Hematopoietic multipotent progenitor cell treated with erythropoietin and hydrocortisone succinate and interleukin-3 and kit ligand, for 4 days (in vitro differentiated cells): ENCODE data around the gene WDR6.

Experiments
- DNase-seq: peaks from one replicate; pipeline ENCODE4 v3.0.0-alpha.2; 2015

The WDR6 gene, protein sequence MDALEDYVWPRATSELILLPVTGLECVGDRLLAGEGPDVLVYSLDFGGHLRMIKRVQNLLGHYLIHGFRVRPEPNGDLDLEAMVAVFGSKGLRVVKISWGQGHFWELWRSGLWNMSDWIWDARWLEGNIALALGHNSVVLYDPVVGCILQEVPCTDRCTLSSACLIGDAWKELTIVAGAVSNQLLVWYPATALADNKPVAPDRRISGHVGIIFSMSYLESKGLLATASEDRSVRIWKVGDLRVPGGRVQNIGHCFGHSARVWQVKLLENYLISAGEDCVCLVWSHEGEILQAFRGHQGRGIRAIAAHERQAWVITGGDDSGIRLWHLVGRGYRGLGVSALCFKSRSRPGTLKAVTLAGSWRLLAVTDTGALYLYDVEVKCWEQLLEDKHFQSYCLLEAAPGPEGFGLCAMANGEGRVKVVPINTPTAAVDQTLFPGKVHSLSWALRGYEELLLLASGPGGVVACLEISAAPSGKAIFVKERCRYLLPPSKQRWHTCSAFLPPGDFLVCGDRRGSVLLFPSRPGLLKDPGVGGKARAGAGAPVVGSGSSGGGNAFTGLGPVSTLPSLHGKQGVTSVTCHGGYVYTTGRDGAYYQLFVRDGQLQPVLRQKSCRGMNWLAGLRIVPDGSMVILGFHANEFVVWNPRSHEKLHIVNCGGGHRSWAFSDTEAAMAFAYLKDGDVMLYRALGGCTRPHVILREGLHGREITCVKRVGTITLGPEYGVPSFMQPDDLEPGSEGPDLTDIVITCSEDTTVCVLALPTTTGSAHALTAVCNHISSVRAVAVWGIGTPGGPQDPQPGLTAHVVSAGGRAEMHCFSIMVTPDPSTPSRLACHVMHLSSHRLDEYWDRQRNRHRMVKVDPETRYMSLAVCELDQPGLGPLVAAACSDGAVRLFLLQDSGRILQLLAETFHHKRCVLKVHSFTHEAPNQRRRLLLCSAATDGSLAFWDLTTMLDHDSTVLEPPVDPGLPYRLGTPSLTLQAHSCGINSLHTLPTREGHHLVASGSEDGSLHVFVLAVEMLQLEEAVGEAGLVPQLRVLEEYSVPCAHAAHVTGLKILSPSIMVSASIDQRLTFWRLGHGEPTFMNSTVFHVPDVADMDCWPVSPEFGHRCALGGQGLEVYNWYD

DNA sequence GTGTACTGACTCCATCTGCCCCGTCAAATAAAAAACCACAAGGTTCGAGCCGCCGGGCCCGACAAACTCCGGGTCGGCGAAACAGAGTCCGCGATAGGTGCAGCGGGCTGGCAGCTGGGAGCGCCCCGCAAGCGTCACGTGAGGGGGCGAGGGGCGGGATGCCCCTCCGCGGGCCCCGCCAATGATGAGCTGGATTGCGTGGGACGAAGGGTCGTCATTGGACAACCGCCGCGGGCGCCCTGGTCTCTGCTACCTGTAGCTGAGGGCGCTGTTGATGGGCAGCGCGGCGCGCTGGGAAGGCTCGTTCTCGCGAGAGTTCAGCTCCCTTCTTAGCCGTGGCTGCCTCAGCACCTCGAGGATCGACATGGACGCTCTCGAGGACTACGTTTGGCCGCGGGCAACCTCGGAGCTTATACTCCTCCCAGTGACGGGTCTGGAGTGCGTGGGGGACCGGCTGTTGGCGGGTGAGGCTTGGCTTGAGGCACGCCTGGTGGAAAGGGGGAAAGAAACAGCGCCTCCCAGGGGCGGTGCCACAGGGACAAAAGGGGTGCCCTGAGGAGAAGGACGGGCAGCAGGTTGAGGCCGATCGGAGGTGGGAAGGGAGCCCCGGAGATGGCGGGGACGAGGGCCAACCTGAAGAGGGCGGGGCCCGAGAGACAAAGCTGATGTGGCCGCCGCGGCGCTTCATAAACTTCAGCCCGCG, at the start of gene WDR6:
WDR6 (plus strand) TSS at position 324 of the 703 bp plus-strand sequence; CDS start at position 365, 41 bp downstream.
- DNase-seq, result peak; percentile 99

DNA sequence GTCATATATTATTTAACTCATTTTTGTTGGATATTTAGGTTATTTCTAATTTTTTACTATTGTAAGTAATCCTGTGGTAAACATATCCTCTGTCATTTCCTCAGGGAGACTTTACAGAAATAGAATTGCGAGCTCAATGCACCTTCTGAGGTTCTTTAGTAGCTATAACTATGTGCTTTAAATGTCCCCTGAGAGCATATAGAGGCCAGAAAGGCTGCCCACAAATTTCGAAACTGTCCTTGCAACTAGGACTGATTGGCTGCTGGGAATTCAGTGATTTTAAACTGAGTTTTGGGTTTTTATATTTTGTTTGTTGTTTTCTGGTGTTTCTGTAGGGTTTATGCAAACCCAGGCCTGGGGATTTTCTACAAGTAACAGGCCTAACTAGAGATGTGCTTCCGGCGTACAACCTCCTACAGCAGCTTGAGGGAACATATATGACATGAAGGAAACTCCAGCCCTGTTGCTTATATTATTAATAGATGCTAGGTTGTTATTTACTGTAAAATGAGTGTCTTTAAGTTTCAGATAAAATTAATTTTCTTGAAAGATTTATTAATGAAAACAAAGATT, 46.3 kb upstream of the WDR6 start:
- peak; percentile 34 for DNase-seq

DNA sequence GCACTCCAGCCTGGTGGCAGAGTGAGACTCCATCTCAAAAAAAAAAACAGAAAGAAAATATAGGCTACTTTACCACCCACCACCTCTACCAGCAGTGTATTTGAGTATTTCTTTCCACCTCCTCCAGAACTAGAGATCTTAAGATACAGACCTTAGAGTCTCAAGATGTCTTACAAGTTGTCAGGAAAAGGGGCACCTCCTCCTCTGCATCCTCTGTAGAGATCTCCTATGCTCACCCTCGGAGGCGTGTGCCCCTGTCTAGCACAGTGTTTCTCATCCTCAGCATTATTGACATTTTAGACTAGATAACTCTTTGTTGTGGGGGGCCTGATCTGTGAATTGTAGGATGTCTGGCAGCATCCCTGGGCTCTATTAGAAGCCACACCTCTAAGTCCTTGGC, 44.9 kb upstream of the WDR6 start:
- no peak for DNase-seq

DNA sequence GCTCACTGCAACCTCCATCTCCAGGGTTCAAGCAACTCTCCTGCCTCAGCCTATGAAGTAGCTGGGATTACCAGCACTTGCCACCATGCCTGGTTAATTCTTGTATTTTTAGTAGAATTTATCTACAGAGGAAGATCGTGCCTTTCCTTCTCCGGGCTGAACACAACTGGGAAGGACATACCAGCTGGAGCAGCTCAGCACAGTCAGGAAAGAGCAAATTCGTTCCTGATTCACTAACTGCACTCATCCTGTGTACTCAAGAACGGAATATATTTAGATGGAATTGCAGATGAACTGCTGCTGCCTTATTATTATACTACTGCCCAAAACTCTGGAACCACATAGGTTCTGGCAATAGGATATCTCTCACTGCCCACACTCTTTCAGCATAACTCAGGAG, 44.3 kb upstream of the WDR6 start:
- no peak for DNase-seq

DNA sequence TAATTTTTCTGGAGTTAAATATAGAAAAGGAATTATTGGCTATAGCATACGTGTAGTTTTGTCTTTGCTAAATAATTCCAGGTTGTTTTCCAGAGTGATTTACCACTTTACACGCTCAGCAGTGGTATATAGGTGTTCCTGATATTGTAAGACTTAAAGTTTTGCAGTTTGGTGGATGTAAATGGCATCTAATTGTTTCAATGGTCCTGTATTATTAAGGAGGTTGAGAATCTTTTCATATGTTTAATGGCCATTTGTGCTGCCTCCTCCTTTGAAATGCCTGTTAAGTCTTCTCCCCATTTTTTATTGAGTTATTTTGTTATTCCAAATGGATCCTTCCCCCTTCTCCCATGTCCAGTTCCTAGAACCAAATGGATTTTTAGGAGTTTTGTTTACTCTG, 43.6 kb upstream of the WDR6 start:
- no peak for DNase-seq

DNA sequence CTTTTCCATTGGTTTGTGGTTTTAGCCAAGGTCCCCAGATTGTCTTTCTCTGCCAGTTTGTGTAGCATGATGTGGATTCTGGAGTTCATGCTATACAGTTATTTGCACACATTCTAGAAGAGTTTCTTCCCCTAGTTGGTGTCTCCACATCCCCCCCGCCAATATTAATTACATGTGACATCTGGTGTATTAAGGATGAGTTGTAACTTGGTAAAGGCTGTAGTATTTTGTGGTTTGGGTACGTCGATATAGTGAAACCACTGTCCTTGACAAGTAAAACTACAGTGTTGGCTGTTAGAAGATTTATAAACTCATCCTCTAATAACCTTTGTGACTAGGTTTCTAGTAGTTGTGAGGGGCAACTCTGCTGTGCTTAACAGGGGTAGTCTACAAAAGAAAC, 40.8 kb upstream of the WDR6 start:
- no peak for DNase-seq

DNA sequence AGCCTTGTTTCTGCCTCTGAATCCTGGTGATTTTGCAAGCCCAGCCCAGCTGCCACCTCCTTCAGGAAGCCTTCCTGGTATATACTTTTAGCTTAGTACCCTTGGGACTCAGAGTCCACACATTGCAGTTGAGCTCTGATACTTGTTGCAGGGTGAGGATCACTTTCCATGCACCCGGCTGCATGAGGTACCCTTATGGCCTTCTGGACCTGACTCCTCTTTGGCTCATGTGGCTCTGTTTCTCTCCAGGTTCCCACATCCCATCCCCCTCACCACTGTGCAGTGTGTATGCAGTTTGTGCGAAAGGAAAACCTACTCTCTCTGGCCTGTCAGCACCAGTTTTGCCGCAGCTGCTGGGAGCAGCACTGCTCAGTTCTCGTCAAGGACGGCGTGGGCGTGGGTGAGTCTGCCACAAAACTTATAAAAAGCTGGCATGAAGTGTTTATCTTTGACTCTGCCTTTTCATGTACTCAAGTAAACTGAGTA, 40.3 kb upstream of the WDR6 start:
- no peak for DNase-seq

DNA sequence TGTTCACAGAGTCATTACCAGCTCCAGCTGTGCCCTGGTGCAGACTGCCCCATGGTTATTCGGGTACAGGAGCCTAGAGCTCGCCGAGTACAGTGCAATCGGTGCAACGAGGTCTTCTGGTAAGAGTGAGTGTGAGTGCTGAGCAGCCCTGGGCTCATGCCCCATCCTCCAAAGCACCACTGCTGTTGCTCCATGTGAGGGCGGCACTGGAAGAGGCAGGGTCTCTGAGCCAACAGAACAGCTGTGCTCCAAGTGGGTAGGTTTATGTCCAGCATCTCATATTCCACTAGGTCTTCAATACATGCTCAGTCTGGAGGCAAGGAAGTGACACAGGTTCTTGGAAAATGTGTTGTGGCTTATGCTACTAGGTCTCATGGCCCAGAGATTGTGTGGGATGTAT, 36.6 kb upstream of the WDR6 start:
- DNase-seq, result no peak

DNA sequence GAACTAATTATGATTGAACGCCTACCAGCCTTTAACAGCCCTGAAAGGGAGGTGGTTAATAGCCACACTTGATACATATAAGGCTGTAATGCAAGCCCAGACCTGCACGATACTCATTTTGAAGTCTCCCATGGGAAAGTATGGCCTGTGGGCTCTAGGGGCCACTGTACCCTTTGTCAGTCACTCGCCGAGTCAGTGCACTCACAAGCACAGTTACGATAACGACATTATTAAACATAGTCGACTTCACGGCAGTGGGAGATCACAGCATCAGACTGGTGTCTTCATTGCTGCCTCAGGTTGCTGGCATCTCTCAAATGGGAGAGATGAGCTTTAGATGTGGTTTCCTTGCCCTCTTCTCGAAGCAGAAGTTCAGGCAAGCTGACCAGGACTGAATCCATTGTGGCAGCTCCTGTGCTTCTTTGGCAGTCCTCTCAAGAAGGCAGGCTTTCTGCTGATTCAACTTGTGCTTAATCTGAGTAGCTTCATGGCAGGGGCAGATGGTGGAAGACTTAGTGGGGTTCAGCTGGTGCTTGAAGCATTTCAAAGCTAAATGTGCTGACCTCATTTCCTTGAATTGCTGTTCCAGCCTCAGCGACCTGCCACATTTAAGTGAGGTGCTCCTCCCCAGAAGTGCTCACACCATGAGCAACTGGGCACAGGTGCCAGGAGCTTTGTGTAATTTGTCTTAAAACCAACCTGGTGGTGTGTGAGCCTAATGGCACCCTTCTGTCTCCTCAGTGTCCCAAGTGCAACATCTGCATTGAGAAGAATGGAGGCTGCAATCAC, 32.9 kb upstream of the WDR6 start:
- DNase-seq, result no peak

DNA sequence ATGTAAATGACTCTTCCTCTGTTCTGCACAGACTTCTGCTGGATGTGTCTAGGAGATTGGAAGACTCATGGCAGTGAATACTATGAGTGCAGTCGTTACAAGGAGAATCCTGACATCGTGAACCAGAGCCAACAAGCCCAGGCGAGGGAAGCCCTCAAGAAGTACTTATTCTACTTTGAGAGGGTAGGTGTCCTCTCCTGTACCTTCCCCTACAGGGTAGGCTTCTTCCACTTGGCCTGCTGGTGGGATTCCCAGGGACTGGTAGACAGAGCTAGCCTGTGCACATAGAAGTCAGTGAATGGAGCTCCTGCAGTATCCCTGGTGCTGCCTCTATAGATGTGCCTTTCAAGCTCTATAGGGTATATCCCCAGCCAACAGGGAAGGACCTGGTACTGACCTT, 27.7 kb upstream of the WDR6 start:
- DNase-seq, result no peak

DNA sequence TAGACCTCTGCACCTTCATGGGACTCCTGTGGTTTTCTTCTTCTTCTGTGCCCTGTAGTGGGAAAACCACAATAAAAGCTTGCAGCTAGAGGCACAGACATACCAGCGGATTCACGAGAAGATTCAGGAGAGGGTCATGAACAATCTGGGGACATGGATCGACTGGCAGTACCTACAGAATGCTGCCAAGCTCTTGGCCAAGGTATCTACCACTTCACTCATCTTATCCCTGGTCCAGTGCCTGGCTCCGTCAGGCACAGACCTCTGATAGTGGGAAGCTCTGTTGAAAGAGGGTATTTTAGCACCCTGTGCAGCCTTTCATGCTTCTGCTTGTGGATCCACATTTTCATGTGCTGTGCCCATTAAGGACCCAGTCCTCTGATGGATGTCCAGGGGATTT, 26.9 kb upstream of the WDR6 start:
- no peak for DNase-seq

DNA sequence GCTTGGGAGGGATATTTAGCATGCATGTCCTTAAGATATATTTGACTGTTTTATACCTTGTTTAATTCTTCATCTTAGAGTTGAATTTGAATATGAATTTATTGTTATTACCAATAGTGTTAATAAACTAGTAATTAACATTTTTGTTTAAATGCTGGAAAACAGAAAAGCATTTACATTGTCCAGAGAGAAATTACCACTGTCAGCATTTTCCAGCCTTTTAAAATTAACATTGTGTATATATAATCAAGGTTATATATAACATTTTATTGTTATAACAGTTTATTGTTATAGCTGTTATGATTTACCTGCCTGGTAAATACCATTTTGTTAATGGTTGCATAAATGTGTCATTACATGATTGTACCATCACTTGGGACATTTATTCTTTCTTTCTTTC, 25.2 kb upstream of the WDR6 start:
- no peak for DNase-seq

DNA sequence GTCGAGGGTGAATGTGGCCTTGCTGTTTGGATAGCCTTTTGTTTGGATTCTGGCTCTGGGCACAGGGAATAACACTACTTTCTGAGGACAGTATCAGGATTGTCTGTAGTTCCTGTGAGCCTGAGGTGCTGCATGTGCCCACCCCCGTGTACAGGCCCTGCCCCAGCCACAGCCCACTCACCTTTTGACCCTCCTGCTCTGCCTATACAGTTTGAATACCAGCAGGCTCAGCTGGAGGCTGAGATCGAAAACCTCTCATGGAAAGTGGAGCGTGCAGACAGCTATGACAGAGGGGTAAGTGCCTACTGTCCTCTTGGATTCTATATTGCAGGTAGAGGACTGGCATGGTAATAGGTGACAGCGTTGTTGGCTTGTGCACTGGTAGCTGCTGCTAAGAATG, 24.5 kb upstream of the WDR6 start:
- no peak for DNase-seq

DNA sequence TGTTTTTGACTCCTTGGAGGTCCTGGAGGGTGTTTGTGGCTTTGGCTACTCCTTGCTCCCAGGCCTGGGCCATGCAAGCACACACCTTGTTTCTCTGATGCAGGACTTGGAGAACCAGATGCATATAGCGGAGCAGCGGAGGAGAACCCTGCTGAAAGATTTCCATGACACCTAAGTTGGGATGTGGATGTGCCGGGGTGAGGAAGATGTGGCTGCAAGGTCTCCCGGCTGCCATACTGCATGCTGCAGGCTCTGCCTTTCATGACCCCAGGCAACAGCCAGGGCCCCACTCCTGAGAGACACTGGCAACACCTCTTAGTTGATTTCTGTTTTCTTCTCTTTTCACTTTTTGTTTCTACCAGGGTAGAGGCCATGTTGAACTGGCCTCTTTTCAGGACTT, 24.1 kb upstream of the WDR6 start:
- DNase-seq, result no peak

DNA sequence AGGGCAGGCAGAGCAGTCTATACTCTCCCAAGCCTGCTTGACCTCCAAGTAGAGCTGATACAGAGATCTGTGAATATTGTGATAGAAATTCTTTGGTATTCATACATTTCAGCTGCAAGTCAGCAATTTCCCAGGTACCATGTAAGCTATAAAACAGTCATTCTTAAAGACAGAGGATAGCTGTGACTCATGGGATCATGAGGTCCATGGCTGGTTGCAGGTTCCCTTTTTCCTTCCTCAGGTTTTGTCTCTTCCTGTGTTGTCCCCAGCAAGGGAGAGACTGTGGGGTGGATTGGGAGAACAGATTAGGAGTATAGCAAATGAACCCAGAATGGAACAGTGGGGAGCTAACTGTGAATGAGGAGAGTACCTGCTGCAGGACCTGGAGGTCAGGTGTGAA, 22.5 kb upstream of the WDR6 start:
- no peak for DNase-seq

DNA sequence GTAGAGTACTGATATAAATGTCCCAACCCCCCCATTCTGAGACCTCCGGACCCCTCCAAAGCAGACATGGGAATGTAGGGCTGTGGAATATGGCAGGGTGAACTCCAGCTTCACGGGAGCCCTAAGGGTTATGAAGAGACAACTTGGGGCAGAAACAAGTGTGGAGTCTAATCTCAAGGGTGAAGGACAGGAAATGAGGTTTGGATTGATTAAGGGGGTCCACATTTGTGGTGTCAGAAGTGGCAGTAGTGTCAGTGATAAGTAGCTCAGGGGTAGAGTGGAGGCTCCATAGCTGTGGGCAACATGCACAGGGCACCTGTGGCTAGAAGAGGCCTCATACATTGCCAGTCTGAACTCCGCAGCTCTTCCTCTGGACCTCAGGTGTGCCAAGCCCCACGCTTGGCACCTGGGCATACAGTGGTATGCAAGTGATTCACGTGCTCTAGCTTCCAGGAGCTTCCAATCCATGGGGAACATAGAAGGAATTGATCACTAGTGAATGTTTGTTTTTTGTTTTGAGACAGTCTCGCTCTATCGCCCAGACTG, 21.3 kb upstream of the WDR6 start:
- peak; percentile 52 for DNase-seq

DNA sequence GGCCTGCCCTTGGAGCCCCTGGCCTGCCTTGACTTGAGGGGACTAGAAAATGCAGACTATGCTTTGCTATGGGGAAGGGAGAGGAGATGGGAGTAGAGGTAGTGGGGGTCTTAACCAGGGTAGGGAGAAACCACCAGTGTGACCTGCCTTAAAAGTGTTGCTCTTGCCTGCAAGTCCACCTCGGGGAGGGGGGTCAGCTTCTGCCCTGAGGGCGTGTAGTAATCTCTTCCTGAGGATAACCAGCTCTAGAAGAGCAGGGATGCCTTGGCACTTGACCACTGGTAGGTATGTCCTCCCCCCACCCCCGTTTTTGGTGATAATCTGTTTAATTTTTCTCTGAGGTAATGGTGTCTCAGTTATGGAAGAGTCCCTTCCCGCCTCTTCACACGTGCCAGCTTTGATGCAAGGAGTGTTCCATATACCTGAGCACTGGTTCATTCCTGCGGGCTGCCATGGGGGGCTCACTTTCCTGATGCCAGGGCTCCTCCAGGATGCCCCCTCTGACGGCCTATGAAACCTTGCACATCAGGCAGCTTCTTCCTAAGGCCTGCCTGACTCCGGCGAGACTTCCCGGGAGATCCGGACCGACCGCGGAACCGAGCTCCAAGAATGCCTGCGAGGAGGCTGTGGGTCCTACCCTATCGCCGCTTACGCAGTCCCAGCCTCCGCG, 17.9 kb upstream of the WDR6 start:
- DNase-seq, result no peak

DNA sequence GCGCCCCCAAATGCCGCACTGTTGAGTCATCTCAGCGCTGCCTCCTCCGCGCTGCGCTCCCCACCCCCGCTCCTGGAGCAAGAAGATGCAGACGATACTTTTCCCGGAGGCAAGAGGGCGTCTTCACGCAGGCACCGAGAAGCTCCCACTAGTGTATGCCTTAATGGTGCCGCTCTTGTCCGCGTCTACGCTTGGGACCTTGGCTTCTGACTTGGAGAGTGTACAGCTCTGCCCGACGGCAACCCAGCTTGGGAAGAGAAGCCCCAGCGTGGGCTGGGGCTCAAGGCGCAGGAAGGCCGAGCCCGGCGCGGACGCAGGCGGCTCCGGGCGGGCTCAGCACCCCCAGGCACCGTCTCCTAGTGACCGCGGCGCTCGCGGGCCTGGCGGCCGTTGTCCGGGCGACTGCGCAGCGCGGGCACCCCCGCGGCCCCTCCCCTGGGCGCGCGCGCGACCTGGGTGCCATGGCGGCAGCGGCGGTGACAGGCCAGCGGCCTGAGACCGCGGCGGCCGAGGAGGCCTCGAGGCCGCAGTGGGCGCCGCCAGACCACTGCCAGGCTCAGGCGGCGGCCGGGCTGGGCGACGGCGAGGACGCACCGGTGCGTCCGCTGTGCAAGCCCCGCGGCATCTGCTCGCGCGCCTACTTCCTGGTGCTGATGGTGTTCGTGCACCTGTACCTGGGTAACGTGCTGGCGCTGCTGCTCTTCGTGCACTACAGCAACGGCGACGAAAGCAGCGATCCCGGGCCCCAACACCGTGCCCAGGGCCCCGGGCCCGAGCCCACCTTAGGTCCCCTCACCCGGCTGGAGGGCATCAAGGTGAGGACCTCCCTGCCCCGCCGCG, 17.2 kb upstream of the WDR6 start, which contains the start of gene P4HTM:
P4HTM (plus strand) TSS at position 446 of the 840 bp plus-strand sequence; CDS start at position 462, 16 bp downstream.
- peak; percentile 95 for DNase-seq

DNA sequence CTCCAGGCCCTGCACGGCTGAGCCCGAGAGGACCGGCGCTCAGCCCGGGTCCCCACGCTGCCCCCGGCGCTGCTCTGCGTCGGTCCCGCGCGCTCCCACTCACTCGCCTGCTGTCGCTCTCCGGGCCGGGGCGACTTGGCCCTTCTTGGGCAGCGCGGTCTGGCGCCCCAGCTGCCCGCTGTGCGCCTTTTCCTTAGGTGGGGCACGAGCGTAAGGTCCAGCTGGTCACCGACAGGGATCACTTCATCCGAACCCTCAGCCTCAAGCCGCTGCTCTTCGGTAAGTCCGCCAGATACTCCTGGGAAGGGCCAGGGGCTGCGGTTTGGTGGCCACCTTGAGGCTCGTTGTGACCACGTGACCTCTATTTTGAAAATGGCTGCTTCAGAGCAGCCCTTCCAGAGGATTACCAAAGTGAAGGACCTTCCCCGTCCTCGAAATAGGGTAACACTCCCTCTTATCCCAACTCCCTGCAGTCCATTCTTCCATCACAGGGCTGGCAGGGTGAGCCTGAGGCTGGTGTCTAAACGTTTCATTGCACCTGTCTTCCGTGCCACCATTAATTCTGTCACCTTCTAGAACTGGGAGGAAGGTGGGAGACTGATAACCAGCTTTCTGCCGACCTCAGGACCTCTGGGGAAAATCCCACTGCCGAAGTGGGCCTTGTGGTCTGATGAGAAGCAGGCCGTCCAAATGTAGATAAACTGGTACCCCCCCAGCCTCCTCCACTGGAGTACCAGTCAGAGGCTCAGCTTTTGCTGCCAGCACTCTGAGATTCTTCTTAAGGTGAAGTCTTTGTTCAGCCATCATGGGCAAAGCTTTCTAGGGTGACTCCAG, 16.3 kb upstream of the WDR6 start:
- peak; percentile 73 for DNase-seq
